NCI-H345 treated with DMSO at 0.1 percent for 48 hours (cell line): ENCODE results near the gene CLMP.
"Not testable (repeated sequence)": the region's sequence is repeated elsewhere in the genome, so short reads cannot be mapped to it uniquely, and the experiment has no call there.

Source experiments
- DNase-seq: peaks from one replicate; lab custom pipeline; 2025; ENCODE audit not compliant: unreplicated experiment; lab: John Stamatoyannopoulos, UW

CLMP gene

DNA sequence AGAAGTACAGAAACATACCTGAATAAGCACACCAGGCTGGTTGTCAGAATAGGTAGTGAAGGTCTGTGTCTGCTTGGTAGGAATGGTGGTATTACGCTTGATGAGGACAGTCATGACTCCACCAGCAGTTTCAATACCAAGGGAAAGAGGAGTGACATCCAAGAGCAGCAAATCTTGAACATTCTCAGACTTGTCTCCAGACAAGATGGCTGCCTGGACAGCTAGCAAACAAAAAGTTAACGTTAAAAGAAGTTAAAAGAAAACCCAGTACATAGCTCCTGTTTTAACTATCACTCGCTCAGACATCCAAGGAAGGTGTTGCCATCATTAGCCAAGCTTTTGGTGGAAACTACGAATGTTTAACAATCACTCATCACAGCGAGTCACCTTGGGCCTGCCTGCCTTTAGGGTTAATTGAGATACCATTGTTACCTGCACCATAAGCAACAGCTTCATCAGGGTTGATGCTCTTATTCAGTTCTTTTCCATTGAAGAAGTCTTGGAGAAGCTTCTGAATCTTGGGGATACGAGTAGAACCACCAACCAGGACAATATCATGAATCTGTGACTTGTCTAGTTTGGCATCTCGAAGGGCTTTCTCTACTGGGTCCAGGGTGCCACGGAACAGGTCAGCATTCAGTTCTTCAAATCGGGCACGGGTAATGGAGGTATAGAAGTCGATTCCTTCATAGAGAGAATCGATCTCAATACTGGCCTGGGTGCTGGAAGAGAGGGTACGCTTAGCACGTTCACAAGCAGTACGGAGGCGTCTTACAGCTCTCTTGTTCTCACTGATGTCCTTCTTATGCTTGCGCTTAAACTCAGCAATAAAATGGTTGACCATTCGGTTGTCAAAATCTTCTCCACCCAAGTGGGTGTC lies 135.8 kb downstream of the CLMP start:
- DNase-seq: not testable (repeated sequence)

DNA sequence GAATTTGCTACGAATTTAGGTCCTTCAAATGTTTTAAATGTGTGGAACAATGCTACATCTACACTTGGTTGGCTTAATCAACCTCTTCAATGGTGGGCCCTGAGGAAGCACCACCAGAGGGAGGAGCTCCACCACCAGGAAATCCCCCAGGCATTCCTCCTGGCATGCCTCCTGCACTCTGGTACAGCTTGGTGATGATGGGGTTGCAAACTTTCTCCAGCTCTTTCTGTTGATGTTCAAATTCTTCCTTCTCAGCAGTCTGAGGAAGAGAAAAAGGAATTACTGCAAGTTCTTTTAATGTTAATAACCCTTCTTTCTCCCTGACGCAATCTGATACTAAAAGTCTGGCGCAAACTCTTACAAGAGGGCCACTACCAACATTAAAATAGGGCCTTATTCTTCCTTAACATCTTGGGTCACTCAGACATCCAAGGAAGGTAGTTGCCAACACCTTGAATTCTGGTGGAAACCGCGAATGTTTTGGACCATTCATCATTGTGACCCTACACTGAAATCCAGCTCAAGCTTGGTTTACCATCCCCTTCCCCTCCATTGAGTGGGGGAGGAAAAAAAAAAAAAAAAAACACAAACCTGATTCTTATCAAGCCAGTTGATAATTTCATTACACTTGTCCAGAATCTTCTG lies 137.3 kb downstream of the CLMP start:
- no peak for DNase-seq

DNA sequence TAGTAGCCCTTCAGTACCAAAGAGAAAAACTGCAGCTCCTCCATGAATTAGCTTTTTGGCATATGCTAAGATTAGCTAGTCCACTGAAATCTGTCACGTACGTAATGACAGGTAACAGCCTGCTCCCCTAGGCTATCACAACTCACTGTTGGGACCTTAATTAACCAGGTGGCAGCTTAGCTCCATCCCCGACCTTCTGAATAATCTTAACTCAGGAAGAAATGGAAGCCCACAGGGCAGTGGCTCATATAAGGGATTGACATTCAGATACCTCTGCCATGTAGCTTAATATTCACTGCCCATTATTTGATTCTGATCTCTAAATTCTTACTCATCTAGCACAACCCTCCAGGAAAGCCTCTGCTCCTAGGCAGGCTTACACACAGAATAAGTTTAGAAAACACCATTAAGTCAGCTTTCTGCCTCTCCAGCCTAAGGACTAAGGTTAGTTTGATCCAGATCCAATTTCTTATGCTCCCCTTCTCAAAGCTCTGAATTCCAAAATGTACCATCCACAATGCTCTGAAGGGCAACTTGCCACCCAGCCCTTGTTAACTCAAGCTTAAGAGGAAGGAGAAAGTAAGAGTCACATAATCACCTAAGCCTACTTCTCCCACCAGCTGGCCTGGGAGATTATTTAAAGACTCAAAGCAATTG lies 138.1 kb downstream of the CLMP start:
- DNase-seq: no peak

DNA sequence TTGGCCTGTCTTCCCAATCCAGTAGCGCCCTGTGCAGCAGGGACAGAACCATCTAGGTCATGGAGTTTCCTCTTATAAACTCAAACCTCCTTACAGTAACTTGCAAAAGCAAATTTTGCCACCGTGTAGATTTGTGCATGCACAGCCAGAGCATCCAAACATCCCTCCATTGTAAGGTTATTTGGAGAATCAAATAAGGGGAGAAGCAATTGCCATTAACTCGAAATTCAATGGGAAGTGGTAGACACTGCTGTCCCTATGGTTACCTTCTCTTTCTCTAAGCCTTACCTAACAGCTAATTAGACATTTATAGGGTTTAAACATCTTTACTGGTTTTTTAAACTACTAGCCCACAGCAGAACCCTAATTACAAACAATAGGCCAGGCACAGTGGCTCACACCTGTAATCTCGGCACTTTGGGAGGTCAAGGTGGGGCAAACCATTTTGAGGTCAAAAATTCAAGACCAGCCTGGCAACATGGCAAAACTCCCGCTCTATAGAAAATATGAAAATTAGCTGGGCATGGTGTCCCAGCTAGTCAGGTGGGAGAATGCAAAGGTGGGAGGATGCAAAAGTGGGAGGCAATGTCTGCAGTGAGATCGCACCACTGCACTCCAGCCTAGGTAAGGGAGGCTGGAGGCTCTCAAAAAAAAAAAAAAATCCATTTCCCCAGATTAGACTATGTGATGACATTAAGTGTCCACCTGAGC lies 139.7 kb downstream of the CLMP start:
- DNase-seq: no peak

DNA sequence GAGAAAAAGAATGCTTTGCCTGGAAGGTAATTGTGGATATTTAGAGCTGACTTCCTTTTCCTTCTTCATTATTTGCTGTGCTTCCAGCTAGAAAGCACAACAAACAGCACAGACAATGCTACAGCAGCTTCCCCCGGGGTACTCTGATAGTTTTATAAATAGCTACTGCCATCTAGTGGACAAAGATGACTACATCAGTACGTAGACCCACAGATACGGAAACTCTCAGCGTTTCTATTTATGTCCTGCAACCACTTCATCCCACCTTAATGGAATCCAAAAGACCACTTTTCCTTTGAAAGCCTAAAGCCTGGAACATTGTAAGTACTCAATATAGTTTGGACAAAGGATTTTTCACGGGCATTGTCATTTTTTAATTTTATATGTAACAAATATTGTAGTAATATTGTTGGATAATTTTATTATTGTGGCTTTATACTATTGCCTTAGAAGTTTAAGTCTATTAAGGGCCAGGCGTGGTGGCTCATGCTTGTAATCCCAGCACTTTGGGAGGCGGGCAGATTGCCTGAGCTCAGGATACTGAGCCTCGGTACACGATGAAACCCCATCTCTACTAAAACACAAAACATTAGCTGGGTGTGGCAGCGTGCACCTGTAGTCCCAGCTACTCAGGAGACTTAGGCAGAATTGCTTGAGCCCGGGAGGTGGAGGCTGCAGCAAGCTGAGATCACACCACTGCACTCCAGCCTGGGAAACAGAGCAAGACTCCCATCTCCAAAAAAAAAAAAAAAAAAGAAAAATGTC lies 140.6 kb downstream of the CLMP start:
- peak; percentile 77 for DNase-seq

DNA sequence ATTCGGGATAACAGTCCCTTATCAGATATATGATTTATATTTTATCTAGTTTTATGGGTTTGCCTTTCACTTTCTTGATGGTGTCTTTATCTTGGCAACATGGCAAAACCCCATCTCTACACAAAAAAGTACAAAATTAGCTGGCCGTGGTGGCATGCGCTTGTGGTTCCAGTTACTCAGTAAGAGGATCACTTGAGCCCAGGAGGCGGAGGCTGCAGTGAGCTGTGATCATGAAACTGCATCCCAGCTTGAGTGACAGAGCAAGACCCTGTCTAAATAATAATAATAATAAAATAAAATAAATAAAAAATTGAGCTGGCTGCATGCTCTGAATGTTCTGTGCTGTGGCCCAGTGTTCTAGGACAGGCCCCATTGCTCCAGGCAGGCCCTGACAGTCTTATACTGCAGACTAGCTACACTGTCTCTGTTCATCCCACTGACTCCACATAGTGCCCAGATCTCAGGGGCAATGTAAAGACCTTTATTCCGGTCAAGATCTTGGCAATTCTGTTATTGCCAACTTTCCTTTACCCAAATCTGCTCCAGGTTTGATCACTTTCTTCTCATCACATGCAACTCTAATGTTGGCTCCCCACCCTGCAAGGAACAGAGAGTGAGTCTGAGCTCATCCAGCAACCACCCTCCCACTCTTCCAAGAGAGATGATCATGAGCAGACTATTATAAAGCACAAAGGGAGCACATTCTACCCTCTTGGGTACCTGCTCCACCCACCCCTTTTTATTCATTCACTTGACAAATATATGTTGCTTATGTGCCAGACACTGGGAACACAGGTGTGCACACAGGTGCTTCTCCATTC lies 141.9 kb downstream of the CLMP start:
- no peak for DNase-seq

DNA sequence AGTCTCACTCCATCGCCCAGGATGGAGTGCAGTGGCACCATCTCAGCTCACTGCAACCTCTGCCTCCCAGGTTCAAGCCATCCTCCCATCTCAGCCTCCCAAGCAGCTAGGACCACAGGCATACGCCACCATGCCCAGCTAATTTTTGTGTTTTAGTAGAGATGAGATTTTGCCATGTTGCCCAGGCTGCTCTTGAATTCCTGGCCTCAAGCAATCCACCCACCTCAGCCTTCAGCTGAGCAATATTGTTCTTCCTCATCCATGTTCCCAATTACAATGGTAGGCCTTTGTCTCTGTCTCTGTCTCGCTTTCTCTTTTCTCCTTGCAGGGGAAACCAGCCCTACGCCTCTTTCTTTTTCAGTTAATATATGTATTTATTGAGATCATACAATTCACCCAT lies 143.4 kb downstream of the CLMP start:
- no peak for DNase-seq

DNA sequence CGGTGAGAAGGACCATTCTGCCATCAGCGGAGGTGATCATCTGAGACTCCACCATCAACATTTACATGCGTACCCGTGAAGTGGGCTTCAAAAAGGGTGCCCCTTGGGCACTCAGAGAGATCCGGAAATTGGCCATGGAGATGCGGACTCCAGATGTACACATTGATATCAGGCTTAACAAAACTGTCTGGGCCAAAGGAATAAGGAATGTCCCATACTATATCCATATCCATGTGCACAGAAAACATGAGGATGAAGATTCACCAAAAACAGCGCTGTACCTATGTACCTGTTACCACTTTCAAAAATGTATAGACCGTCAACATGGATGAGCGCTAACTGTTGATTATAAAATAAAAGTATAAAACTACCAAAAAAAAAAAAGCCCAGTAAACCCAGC lies 143.9 kb downstream of the CLMP start:
- DNase-seq: no peak

DNA sequence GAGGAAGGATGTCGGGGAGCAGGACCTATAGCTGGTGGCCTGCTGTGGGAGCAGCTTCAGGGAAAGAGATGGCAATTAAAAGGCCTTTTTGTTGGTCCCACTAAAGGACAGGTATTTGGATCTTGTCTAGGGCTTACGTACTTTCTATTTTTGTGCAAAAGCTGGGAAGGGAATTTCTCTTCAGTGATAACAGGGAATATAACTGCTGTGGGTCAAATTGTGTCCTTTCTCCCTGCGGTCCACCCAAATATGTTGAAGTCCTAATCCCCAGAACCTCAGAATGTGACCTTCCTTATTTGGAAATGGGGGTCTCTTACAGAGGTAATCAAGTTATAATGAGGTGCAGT lies 147.1 kb downstream of the CLMP start:
- no peak for DNase-seq

DNA sequence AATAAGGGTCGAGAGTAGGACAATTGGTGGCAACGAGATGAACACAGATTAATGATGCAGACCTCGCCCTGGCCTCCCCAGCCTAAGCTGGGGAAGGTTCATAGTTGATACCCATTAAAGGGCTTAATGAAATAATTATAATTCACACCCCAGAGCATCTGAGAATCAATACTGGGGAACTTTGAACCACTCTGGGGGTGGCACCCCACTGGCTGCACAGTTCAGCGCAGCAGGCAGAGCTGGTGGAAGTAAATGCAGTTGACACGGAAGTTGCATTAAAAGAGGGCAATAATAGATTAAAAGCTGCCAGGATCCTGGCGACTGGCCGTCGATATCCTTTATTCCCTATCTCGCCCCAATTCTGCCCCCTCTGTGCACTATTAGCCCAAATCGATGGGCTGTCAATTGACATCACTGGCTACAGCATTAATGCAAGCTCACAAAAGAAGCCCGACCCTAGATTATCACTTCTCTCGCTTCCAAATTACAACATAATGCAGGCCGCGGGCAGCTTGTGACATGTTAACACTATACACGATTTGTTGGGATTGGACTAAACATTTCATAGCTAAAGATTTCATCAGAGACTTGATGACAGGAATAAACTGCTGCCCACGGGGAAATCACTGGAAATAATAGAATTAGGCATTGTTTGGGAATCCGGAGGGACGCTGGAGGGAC lies 147.6 kb downstream of the CLMP start:
- no peak for DNase-seq

DNA sequence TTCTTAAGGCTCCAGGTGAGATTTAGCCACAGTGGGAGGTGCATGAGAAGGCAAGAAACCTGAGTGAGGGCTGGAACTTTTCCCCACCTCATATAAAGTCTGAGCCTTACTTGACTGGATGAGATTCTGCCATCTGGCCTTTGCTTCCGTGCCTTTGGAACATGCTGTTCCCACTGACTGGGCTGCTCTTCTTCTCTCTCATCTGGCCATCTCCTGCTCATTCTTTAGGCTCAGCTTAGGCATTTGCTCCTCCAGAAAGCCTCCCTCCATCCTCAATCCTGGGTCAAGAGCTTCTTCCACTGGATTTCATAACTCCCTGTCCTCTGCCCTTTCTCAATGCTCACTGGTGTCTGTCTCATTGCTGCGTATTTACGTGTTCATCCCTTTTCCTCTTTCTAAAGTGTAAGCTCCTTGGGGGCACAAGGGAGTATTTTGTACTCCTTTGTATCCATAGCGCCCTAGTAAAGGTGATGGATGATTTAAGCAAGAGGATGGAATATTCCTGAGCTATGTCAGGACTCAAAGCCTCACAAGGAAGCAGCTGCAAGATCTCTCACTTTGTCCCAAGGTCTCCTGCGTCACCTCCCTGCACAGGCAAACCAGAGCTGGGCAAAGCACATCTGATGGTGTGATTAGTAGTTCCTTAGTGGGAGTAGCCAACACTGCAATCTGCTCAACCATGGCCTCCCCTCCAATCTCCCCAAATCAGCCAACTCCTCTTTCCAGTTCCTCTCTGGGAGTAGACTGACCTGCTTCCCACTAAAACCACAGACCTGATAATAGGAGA lies 148.4 kb downstream of the CLMP start:
- DNase-seq: no peak

DNA sequence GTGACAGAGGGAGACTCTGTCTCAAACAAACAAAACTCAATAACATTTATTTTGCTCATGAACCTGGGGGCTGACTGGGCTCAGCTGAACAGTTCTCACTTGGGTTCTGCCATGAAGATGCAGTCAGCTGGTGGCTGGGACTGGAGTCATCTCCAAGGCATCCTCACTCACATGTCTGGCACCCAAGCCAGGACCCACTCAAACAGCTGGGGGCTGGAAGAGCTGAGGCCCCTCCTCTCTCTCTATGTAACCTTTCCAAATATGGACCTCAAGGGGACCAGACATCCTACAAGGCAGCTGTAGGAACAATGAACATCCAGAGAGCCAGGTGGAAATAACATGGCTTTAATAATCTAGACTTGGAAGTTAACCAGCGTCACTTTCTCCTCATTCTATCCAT lies 149.9 kb downstream of the CLMP start:
- no peak for DNase-seq

DNA sequence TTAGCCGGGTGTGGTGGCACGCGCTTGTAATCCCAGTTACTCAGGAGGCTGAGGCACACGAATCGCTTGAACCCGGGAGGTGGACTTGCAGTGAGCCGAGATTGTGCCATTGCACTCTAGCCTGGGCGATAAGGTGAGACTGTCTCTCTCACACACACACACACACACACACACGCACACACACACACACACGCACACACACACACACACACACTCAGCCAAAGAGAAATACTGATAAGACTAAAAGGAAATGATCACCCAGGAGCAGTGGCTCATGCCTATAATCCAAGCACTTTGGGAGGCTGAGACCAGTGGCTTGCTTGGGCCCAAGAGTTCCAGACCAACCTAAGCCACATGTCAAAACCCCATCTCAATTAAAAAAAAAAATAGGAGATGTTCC lies 153.9 kb downstream of the CLMP start:
- no peak for DNase-seq

DNA sequence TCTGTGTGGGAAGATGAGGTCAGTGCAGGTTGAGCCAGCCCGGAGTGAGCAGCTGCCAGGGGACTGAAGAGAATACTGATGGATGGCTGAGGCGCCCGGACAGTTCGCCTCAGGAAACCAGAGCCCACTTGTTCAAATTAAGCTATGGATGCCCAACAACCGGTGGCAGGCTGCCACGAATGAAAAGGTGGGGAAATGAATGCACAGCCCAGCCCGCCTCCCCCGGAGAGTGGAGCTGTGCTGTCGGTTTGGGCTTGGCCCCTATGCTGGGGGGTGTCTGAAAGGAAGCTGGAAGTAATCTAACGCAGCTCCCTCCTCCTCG lies 155.0 kb downstream of the CLMP start:
- no peak for DNase-seq

DNA sequence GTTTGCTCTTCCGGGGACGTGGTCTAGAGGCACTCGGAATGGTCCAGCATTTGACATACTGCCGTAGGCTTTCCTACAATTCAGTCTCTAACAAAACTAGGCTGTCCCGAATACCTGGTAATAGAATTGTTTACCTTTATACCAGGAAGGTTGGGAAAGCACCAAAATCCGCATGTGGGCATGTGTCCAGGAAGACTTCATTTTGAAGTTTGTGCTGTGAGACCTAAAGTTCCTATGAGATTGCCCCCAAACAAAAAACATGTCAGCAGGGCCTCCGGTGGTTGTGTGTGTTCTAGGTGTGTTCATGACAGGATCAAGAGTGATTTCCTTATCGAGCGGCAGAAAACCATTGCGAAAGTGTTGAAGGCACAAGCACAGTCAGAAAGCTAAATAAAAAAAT lies 159.2 kb downstream of the CLMP start:
- DNase-seq: no peak

DNA sequence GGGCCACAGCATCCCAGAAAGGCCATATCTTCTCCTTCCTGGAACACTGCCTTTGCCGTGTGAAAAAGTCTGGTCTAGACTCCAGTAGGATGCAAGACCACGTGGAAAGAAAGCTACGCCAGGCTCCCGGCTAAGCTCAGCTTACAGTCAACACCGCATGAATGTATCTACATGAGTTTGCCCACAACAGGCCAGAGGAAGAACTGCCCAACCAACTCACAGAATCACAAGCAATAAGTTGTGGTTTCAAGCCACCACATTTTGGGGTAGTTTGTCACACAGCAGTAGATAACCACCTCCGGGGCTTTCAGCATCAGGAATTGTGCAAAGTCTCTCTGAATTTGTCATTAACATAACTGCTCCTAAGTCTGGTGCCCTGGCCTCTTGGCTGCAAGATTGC lies 160.5 kb downstream of the CLMP start:
- no peak for DNase-seq

DNA sequence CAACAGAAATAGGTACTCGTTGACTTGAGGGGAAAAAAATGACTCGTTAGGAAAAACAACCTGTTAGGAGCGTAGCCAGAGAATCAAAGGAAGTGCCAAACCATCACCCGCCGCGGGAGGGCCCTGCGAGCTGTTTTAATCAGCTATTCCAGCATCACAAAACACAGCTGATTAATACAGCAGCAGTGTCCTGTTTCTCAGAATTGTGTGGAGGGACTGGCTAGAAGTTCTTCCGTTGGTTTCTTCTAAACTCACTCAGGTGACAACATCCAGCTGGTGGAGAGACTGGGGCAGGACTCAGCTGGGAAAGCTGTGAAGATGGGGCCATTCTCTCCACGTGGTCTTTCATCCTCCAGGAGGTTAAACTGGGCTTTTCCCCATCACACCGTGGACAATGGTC lies 161.2 kb downstream of the CLMP start:
- DNase-seq: no peak

DNA sequence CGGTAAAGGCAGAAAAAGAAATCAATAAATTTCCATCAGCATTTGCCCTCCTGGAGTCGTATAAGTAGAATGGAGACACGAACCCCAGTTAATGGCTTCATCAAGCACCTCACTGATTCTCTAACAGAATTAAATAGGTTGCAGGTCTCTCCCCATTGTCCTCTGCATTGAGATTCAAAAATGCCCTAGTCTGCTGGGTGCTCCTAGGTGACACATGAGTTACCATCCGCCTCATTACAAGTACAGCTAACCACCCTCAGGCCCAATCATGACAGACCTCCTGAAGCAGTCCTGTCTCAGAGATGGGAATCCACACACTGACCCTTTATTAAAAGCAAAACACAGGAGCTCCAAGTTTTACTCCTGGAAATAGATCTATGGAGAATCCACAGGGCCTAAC lies 164.5 kb downstream of the CLMP start:
- no peak for DNase-seq

DNA sequence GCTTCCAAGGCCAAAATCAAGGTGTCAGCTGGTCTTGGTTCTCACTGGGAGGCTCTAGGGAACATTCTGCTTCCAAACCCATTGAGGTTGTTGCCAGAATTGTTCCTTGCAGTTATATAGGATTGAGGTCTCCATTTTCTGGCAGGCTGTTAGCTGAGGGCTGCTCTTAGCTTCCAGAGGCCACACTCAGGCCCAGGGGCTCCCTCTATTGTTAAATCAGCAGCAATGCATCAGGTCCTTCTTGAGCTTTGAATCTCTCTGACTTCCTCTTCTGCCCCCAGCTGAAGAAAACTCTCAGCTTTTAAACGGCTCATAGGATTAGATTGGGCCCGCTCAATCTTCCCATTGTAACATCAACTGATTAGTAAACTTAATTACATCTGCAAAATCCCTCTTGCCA lies 174.1 kb downstream of the CLMP start:
- DNase-seq: peak; percentile 60
